Left renal cortex interstitium (tissue), 4 donors: ENCODE data around the gene DPH7. TPM values are rescaled to one million over a fixed set of nuclear protein-coding genes. Genes with fewer than 3 reads are reported as not detected.
"Not testable (repeated sequence)": the region's sequence is repeated elsewhere in the genome, so short reads cannot be mapped to it uniquely, and the experiment has no call there.

ENCODE experiments used
- DNase-seq, 4 donors: peaks; one replicate each; pipeline ENCODE4 v3.0.0-alpha.2; 2013; ENCODE audit warnings: low read depth in 4 of 4, low spot score in 2 of 4, missing footprints in 1 of 4
- polyA plus RNA-seq, 4 donors: library from polyadenylated mRNA; unstranded; fragments of 120-200 nt; gene quantifications; one replicate each; pipeline ENCODE4 v1.2.1, GENCODE V29; 2013; ENCODE audit not compliant: insufficient read length in 4 of 4

Gene DPH7
- polyA plus RNA-seq, 4 donors = 34.9 to 74.0 (median 52.8) TPM

GRCh38 chr9:137606734-137607138 is 28.0 kb upstream of the DPH7 start:
- no peak for DNase-seq

DNA sequence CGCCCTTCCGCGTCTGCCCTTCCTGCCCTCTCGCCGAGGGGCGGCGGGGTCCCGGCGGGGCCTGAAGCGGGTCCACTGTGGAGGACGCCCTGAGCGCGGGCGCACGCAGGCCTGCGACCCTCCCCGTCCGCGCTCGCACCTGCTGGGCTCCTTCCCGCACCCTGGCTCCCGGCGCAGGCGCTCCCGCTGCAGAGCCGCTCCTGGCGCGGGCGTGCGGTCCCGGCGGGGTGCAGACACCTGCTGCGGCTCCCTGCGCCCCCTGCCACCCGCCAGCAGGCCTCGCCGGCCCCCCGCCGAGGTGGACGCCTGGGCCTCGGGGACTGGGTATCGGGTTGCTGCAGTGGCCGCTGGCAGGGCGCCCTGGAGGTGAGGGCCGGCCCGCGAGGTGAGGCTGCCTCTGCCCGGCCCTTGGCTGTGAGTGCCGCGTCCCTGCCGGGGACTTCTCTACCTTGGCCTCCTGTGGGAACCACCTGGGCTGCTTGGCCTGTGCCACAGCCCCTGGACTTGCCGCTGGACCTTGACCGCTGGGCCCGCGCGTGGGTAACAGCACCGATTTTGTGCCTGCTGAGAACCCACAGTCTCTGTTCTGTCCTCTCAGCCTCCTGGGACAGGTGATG is 27.4 kb upstream of the DPH7 start:
- DNase-seq = no peak

GRCh38 chr9:137605121-137606004 is 26.6 kb upstream of the DPH7 start, which contains the start of gene ARRDC1:
Gene ARRDC1 (plus strand): TSS chr9:137605686. CDS start chr9:137605718, 32 bp downstream.
- DNase-seq = peak in 3 of 4 donors; percentile 69 to 85 (median 77)

DNA sequence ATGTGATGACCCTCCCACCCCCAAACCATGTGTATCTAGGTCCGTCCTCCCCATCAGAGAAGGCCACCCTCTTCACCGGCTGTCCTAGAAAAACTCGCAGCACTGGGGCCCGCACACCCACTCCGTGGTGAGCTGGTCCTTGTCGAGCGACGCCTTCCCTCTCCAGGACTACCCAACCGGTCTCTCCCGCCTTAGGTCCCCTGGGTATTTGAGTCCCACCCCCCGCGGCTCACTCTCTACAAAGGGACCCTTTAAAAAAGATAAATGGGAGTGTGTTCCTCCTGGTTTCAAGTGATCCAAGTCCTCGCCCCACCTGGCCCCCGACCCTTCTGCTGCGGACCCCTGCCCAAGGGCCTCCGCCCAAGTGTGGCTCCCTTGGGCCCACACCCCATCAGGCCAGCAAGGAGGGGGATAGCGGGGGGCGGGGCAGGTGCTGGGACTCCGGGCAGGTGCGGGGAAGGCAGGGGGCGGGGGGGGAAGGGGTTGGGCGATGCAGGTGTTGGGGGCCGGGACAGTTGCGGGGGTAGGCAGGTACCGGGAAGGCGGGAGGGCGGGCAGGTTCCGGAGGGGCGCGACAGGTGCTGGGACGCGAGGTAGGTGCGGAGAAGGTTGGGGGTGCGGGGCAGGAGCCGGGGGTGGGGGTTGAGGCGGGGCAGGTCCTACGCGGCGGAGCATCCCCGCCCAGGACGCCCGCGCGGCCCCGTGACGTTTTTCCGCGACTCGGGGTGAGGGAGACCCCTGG is 25.8 kb upstream of the DPH7 start:
- no peak for DNase-seq

DNA sequence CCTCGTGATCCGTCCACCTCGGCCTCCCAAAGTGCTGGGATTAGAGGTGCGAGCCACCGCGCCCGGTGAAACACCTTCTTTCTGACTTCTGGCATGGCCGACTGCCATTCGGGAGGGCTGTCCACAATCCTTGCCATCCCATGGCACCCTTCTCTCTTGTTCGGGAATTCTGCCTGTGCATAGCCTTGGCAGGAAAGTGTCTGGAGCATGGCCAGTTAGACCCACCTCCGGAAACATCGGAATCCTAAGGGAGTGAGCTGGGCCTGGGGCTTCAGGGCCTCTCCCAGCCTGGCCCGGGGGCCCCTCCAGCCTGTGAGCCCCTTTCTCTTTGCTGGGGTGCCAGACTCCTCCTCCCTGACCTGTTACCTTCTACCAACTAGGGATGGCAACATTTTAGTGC is 25.2 kb upstream of the DPH7 start:
- DNase-seq = no peak

DNA sequence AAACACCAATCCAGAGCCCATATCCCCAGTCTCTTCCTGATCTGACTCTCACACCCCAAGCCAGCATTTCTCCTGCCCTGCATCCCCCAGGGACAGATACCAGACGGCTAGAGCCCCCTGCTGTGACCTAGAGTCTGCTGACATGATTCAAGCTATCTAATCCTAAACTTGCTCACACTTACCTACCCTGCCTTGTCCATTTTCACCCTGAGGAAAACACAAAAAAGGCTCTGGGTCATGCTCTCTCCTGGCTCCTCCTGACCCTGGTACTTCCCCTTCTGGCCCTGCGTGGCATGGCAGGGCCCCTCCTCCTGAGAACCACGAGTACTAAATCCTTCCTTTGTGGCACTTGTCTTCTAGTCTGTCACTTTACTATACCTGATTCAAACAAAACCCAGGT is 23.9 kb upstream of the DPH7 start:
- no peak for DNase-seq

DNA sequence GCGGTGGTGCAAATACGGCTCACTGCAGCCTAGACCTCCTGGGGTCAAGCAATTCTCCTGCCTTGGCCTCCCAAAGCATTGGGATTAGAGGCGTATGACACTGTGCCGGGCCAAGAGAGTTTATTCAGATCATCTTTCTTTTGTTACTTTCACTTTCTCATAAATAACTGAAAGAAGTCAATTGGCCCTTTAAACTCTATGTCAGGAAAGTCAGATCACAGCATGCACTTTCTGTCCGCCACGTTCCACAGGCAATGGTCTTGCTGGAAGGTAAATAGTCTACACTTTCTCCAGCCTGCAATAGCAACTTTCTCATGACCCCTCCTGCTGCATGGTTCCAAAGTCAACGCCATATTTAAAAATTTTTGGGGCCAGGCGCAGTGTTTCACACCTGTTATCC is 20.2 kb upstream of the DPH7 start:
- no peak for DNase-seq

GRCh38 chr9:137596577-137596976 is 17.9 kb upstream of the DPH7 start:
- DNase-seq = not testable (repeated sequence)

DNA sequence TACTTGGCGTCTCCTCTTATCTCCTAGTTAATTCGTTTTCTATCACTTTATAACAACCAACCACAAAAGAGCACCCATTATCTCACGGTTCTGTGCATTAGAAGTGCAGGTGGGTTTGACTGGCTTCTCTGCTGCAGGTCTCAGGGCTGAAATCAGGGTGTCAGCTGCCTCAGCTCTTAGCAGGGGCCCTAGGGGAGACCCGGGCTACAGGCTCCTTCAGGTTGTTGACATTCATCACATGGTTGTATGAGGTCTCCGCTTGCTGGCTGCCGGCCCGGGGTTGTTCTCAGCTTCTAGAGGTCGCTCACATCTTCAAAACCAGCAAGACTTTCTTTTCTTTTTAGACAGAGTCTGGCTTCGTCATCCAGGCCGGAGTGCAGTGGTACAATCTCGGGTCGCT is 14.5 kb upstream of the DPH7 start:
- no peak for DNase-seq

GRCh38 chr9:137592767-137593166 is 14.0 kb upstream of the DPH7 start:
- DNase-seq = no peak

- DNase-seq = peak; percentile 62 to 83 (median 74)
These were observed 12.0 kb upstream of the DPH7 start, which contains the start of gene ZMYND19 for GRCh38 chr9:137590469-137591383. Gene ZMYND19 (minus strand): TSS chr9:137590512. CDS start chr9:137590263, 249 bp downstream.

DNA sequence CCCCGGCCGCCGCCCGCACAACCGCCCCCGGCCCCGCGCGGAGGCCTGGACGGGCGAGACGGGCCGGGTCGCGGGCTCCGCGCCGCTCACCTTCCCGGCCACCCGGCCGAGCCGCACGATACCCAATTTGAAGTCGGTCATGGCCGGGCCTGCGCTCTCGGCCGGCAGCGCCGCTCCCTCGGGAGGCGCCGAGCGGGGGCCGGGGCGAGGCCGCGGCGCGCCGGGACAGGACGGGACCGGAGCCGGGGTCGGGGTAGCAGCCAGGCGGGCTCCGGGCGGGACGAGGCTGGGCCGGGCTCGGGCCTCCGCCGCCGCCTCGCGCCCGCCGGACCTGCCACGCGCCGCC is 11.4 kb upstream of the DPH7 start:
- no peak for DNase-seq

- DNase-seq = no peak
These were observed 10.9 kb upstream of the DPH7 start for GRCh38 chr9:137589441-137590122.

- DNase-seq = no peak
These were observed 10.2 kb upstream of the DPH7 start for GRCh38 chr9:137588891-137589290.

GRCh38 chr9:137588311-137588710 is 9.6 kb upstream of the DPH7 start:
- no peak for DNase-seq

GRCh38 chr9:137586854-137587253 is 8.1 kb upstream of the DPH7 start:
- no peak for DNase-seq

DNA sequence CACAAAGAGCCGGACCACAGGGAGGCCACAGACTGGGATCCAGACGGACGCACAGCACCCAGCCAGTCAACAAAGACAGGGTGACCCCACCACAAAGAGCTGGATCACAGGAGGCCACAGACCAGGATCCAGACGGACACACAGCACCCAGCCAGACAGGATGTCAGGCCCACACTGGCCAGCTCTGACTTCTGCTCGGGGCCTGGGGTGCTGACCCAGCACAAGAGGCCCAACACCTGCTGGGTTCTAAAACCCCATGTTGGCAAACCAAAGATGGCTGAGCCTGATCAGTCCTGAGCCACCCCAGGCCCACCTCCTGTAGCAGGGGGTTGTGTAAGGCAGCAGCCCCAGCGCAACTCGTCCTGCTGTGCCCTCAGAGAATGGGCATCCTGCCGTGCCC is 5.2 kb upstream of the DPH7 start:
- DNase-seq = no peak

- DNase-seq = no peak
These were observed 4.6 kb upstream of the DPH7 start for GRCh38 chr9:137583347-137583746.

DNA sequence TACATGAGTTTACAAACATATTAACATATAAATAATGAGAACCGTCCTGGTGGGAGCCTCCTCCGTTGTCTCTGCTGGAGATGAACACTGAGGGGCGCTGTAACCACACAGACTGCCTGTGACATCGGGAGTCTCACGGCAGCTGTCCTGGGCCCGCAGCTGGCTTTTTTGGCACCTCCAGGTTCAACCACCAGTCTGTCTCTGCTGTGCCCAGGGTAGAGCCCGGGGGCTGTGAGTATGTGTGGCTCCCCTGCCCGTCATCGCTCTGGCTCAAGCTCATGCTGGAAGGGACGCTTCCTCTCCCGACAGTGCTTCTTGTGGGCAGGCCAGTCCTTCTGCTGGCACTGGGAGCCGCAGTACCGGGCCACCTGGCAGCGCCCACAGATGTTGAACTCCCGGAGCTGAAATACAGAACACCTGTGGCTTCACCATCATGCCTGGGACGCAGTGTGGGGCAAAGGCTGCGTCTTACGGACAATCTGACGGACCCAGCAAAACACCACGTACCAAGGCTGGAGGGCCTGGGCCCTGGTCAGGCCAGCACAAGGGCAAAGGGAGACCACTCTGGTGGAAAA is 3.6 kb upstream of the DPH7 start:
- DNase-seq = no peak
